Omental fat pad (tissue), 4 donors: ENCODE measurements around the gene SLC15A2. TPM values are rescaled to one million over a fixed set of nuclear protein-coding genes. Genes with fewer than 3 reads are reported as not detected.

Experiments used
- ATAC-seq: fragments of 150-250 bp; one replicate; pipeline ENCODE4 v1.9.1; 2016; ENCODE audit warnings: mild to moderate bottlenecking, moderate library complexity; ENCODE audit not compliant: low FRiP score
- DNase-seq: peaks from one replicate; pipeline ENCODE4 v3.0.0-alpha.2; 2019; ENCODE audit warnings: low spot score
- CTCF ChIP-seq, 3 donors: fragments of 450-650 bp; IDR thresholded peaks; one replicate each; pipeline ENCODE4 v1.5.1; 2016 to 2017; ENCODE audit warnings: antibody characterized with exemption in 3 of 3, mild to moderate bottlenecking in 3 of 3, moderate library complexity in 2 of 3
- total RNA-seq, 4 donors: library from RNA; depleted of rRNA; stranded (reverse); fragments of >200 nt; gene quantifications; one replicate each; pipeline ENCODE4 v1.1.0, GENCODE V29; 2016

Gene SLC15A2
- total RNA-seq, 4 donors from 2014 or later, result 1.7 to 2.8 (median 2.0) TPM

- no peak for DNase-seq
- ATAC-seq, result no peak
- TF ChIP-seq CTCF (IDR thresholded peaks at IDR 0.05), result no peak
Measured at GRCh38 chr3:121869736-121870135, 24.5 kb upstream of the SLC15A2 start.

- DNase-seq (no peak), ATAC-seq (no peak)
- no peak for TF ChIP-seq CTCF (IDR thresholded peaks at IDR 0.05)
Measured at GRCh38 chr3:121870717-121871116, 23.5 kb upstream of the SLC15A2 start.

- ATAC-seq (no peak), DNase-seq (no peak)
- no peak for TF ChIP-seq CTCF (IDR thresholded peaks at IDR 0.05)
Measured at GRCh38 chr3:121871430-121871829, 22.8 kb upstream of the SLC15A2 start.

GRCh38 chr3:121878411-121878810, 15.8 kb upstream of the SLC15A2 start:
- no peak for ATAC-seq
- DNase-seq, result no peak
- no peak for TF ChIP-seq CTCF (IDR thresholded peaks at IDR 0.05)

GRCh38 chr3:121883507-121883906, 10.7 kb upstream of the SLC15A2 start:
- ATAC-seq (no peak), DNase-seq (no peak)
- TF ChIP-seq CTCF (IDR thresholded peaks at IDR 0.05), result no peak

GRCh38 chr3:121885386-121885785, 8.8 kb upstream of the SLC15A2 start:
- DNase-seq (no peak), ATAC-seq (no peak)
- TF ChIP-seq CTCF (IDR thresholded peaks at IDR 0.05), result no peak

- ATAC-seq (no peak), DNase-seq (no peak)
- no peak for TF ChIP-seq CTCF (IDR thresholded peaks at IDR 0.05)
Measured at GRCh38 chr3:121895121-121895520, 920 bp downstream of the SLC15A2 start.
